Endometrial microvascular endothelial cells (primary cell): Measurements from ENCODE around the gene DIP2C. TPM values are rescaled to one million over a fixed set of nuclear protein-coding genes. Genes with fewer than 3 reads are reported as not detected.
"Not testable (repeated sequence)": the region's sequence is repeated elsewhere in the genome, so short reads cannot be mapped to it uniquely, and the experiment has no call there.

Source experiments
- in situ Hi-C: cut with HindIII; loops from 2 replicates; pipeline ENCODE4 v1.10.0; 2017; ENCODE audit warnings: low sequenced_read_pairs, low pct_unique_long_range_greater_than_20kb; ENCODE audit errors: inconsistent ontology term
- total RNA-seq: library from RNA; depleted of rRNA; stranded (reverse); fragments of >200 nt; gene quantifications from one replicate; pipeline ENCODE4 v1.2.3, GENCODE V29; 2015; ENCODE audit errors: inconsistent ontology term

Gene DIP2C
- total RNA-seq, 1 donor from 2014 or later = 3.2 TPM

DNA sequence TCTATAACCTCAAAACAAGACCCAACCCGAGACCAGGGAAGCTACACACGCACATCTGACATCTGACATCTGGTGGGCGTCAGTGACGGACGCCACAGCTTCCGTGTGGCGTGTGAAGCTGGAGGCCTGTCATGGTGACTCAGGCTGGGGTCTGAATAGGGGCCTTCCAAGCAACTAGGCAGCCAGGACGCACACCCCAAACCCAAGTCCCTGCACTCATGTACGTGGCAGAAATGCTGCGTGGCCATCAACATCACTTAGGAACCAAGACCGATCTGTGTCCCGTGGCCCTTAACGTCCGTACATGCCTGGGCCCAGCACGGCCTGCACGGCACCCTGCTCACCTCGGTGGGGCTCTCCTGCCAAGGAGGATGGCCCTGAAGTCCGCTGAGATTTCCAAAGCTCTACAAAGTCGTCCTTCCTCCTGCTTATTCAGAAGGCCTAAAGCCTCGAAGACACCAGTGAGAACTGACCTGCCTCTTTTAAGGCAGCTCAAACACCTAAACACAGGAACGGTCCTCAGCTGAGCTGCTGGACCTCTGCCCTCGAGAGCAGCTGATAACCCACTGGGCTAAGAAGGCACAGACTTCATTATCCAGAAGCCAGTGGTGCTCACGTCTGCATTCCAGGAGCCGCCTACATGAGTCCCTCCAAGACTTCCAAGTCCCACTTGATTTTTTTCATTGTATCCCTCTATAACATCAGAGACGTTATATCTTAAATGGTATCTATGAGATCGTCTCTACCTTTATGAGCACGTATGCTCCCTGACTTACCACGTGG lies 82.5 kb downstream of the DIP2C start:
- in situ Hi-C loops = no loop called here

DNA sequence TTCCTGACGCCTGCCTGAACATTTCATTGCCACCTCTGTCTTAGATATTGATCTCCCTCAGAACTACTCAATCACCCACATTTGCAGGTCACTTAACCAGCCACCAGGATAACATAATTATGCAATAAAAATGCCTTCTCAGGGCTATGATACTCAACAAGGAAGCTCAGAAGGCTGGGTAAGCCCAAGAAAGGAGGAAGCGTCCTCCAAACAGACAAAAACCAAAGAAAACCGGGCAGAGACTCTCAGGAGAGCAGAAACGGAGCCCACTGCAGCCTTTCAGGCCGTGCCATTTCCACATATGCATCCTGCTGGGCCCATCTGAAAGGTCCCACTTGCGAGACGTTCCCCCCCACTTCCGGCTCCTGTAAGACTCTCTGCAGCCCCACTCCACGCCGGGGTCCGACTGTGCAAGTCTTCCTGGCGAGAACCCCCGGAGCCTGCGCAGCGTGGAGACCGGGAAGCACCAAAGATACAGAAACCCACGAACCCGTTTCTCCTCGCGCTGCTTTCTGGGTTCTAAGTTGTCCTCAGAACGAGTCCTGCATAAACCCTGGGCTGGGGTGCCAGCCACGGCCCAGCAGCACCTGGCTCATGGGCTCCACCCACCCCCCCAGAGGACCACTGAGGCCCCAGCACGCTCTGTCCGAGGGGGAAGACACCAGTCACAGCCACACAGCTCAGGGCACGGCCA lies 83.7 kb downstream of the DIP2C start:
- in situ Hi-C loops = no loop called here

DNA sequence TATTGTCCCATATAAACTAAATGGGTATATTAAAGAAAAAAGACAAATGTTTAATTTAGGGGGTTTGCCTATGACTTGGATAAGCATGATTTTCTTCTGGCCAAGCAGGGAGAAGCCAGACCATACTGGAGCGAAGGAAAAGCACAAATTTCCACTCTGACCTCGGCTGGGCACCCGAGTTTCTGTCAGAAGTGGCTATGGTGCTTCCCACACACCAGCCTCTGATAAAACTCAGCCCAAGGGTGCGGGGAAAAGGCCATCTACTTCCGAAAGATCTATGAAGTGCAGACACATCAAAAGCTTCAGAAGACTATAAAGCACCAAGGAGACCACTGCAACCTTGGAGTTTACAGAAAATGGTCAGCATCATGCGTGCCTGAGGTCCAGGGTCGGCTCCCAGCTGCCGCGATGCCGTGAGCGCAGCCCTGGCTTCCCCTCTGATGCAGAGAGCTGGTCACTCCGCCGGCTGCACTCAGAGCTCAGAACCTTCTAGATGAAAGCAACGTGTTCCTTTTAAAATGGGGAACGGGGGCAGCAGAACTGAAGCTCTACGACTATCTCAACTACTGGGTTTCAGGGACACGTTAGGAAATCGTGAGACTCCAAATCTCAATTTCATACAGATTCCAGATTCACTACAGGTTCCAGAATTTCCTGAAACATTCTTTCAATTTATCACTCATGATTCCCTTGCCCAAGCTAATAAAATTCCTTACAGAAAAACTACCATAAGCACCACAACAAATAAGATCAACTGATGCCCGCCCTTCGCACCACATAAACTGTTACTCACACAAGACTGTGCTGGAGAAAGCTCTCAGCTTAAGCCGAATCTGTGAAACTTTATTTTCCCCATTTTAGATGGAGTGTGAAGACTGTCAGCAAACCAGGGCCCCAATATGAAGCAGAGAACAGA lies 84.5 kb downstream of the DIP2C start:
- in situ Hi-C loops = no loop called here

DNA sequence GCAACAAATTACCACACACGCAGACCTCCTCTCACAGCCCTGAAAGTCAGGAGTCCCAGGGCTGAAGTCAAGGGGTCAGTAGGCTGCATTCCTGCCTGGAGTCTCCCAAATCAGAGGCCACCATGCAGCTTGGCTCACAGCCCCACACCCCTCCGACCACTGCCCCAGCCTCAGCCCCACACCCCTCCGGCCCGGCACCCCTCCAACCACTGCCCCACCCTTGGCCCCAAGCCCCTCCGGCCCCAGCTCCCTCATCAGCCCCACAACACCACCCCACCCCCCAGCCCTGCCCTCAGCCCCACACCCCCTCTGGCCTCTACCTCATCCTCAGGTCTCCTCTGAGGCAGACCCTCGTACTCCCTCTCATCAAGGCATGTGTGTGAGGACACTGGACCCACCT lies 85.7 kb downstream of the DIP2C start:
- in situ Hi-C loops = no loop called here

DNA sequence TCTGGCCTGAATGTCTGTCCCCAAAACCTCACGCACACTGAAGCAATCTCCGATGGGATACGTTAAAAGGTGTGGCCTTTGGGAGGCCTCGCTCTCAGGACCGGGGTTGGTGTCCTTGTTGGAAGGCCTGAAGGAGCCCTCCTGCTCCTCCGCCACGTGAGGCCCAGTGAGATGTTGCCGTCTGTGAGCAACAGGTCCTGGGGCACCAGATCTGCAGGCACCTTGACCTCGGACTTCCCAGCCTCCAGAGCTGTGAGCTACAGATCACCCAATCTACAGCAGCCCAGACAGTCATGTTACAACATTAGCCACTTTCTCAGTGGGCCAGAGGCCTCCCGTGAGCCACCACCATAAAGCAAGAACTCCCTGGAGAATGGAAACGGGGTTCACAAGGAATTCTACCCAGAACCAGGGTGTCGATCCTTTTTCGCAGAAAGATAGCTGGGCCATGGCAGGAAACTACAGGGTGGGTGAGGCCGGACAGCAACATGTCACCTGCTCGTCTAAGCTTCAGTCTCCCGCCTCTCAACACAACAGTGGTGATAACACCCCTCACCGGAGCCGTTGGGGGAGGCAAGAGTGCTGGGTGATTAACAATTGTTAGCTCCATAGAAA lies 87.0 kb downstream of the DIP2C start:
- in situ Hi-C loops = no loop called here

DNA sequence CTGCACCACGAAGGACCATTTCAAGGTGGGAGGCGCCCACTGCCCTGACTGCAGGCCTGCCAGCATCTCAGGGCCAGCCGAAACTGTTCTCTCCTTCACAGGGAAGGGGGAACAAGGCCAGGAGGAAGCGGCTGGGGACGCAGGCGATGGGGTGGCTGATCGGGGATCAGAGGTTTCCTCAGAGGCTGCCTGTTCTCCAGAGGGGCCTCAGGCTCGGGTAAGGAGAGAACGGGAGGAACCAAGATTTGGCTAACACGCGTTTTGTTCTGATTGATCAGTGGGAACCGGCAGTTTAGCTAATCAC lies 87.9 kb downstream of the DIP2C start:
- in situ Hi-C loops = no loop called here

DNA sequence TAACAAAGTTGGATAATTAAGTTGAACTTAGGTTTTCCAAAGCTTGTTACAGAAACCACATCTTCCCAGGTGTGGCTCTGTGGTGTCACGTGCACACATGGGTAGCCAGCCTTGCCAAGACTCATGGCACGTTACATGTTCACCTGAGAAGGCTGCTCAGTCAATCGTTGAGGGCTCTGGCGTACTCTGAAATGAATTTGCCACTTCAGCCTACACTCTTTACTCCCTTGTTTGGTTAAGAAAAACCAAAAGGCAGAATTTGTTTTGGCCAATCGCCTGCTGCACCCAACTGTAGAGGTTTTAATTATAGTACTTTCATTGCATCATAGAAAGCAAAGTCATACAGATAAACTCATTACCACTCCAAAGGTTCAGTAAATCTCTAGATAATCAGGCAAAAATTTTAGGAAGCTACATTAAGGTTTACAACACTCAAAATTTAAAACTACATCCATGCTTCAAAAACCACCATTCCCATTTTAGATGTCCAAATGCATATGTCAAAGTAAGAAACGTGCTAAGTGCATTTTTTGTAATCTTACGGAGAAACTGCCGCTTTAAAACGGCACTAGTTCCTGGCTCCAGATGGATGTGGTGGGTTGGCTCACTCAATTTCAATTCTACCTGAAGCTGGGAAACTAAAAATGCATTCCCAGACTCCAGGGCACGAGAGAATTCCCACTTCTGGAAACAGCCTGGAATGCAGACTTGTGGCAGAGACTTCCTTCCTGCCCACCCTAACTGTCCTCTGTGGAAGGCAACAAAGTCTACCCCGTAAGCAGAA lies 88.4 kb downstream of the DIP2C start:
- in situ Hi-C loops = no loop called here

DNA sequence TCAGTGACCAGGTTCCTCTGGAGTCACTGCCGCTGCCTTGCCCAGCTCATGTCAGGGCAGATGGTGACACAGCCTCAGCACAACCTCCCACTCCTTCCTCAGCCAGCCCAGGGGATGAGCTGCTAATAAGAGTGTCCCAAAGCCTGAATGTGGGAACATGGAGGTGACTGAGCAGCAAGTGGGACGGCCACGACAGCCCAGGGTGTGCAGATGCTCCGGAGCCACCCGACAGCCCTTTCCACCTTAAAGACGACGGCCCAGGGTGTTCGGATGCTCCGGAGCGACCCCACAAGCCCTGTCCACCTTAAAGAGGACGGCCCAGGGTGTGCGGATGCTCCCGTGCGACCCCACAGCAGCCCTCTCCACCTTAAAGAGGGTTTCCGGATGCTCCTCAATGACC lies 89.2 kb downstream of the DIP2C start:
- in situ Hi-C loops = no loop called here

DNA sequence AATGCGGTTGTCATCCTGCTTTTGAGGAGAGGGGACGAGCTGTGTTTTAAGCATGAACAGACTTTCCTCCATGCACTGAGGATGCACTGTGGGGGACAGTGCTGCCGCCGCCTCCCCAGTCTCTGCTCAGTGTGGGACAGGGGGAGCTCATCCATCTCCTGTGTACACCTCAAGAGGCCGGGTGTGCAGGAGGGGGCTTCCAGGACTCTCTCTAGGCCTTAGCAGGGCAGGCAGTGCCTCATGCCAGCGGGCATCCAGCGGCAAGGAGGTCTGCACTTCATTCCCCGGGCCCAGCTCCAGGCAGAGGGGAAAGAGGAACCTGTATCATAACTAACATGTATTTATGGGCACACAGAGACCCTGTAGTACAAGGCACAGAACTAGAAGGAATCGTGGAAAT lies 89.7 kb downstream of the DIP2C start:
- in situ Hi-C loops = no loop called here

DNA sequence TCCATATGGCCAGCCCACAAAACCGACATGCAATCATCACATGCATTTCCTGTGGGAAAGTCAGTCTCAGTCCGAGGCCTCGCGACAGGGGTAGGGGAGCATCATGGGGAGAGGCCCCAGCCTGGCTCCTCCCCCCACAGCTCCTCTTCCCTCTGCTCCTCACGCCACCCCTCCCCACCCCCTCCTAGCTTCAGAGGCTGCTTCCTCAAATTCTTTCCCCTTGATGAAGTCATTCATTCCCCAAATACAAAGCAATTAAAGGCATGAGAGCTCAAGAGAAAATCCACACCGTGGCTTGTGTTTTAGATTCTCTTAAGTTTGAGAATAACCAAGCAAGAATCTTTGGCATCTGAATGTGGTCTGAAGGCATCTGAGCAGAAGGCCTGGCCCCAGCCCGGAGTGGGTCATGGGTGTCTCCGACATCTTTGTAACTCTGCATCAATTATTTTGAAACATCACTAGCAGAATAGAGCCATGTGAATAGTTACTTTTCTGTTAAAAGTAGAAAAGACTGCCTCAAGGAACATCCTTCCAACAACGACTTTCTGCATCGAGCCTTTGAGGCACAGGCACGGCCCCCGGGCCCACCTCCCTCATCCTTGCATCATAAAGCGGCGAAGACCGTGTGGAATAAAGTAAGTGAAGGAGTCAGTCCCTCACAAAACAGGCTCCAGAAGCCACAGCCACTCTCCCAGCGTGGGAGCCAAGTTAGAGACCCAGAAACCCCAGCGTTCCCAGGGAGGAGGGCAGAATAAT lies 90.9 kb downstream of the DIP2C start:
- in situ Hi-C loops = no loop called here

DNA sequence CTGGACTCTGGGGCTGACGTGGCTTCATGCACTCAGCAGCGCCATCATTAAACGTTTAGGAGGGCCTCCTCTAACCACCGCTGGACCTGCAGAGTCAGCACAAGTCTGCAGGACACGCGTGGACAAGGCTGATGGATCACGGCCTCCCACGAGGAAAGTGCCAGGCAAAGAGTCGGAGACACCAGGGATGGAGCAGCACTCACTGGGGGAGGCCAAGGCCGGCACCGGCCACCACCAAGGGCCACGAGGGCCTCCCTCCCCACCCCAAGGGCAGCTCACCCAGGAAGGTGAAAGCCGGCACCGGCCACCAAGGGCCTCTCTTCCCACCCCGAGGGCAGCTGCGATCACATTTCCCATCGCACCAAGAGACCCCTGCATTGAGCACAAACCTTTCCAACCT lies 91.5 kb downstream of the DIP2C start:
- in situ Hi-C loops = no loop called here

DNA sequence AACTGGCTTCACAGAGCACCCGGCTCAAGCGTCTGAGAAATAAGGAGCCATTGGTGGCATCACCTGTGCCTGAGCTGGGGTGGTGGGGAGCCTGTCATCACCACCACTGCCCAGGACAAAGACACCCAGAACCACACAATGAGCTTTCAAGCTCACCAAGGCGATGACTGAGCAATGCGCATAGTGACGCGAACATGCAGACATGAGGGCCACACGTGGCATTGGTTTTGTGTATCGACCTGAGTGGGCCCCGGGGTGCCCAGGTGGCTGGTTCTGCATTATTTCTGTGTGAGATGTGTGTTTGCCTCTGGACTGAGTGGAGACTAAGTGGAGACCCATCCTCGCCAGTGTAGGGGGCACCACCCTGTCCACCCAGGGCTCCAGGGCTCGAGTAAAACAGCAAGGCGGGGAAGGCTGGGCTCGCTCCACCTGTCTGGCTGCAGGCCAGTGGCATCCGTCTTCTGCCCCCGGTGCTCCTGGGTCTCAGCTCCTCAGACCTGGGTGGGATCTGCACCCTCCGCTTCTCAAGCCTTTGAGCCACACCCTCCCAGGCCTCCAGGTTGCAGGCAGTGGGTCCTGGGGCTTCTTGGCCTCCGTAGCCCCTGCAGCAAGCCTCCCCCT lies 92.6 kb downstream of the DIP2C start:
- in situ Hi-C loops = no loop called here

DNA sequence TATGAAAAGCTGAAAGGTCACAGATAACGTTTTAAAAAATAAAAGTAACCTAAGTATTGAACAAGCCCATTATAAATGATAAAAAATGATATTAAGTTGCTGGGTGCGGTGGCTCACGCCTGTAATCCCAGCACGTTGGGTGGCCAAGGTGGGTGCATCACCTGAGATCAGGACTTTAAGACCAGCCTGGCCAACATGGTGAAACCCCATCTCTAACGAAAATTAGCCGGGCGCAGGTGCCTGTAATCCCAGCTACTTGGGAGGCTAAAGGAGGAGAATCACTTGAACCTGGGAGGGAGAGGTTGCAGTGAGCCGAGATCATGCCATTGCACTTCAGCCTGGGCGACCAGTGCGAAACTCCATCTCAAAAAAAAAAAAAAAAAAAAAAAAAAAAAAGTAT lies 93.3 kb downstream of the DIP2C start:
- in situ Hi-C loops = not testable (repeated sequence)

DNA sequence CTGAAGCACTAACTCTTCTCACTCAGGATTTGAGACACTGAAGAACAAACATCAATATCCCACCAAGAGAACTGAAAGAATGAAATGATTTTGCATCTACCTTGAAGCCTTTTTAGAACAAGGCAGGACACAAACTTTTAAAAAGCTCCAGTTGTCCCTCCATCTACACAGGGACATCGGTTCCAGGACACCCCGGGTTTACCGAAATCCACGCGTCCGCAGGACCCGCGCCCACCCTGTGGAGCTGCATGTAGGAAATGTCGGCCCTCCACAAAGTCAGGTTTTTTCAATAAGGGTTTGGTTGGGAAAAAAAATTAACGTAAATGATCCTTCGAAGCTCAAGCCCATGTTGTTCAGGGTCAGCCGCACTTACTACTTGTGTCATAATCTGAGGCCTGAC lies 94.0 kb downstream of the DIP2C start:
- in situ Hi-C loops = no loop called here

DNA sequence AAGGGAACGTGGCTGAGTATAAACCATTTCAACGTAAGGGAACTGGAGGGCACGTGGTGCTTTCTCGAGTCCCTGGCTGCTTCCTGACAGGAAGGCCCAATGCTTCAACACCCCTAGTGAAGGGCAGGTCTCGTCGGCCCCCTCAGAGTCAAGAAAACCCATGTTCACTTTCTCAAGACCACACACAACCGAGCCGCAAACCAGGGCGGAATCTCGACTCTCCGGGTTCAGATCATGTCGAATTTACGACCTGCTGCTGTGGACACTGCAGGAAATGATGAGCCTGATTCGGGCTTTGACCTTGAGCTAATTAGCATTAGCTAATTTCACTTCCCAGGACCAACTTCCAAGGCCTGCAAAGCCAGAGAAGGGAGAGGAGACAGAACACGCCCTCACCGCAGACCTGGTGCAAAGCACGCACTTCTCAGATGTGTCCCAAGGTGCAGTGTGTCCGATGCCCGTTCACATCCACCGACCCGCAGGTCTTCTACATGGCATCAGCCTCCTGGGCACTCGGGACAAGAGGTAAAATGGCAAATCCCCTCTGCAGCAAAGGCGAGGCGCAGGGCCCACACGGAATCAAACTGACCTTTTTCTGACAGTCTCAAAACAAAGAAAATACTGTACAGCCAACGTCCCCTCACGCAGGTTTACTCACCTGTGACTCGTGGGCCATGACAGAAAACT lies 94.7 kb downstream of the DIP2C start:
- in situ Hi-C loops = no loop called here

DNA sequence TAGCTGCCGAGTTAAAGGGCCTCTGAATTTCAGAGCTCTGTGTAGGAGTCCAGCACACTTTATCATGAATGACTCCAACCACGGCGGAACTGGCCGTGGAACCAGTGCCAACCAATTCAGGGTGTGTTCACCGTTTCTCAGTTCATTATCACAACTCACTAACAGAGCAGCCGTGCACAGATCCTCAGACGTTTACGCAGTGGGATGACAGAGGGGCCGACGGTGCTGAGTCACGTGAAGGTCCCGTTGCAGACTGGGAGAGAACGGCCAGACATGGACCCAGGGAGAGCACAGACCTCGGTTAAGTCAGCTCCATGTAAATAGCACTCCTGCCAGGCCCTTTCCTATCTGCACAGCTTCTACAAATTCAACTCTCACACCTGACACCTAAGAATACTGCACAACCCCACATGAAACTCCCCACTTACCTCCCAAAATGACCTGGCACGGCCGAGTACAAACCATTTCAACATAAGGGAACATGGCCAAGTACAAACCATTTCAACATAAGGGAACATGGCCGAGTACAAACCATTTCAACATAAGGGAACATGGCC lies 95.5 kb downstream of the DIP2C start:
- in situ Hi-C loops = no loop called here

DNA sequence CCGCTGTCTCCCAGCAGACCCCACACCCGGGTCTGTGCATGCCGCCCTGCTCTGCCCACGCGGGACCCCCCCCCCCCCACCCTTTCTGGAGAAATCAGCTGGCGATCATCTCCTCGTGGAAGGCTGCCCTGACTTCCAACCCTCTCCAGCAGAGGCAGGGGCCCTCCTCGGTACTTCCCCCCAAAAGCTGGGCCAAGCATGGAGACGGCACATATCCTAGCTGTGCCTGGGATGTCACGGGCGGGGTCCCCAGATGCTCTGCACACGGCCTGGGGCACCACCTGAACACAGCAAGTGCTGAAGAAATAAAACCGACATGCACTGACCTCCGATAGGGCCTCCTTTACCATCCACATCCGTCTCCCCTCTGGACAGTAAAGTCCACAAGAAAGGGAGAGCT lies 96.0 kb downstream of the DIP2C start:
- in situ Hi-C loops = no loop called here
